ENCODE data around the gene WDR86. TPM values are rescaled to one million over a fixed set of nuclear protein-coding genes. Genes with fewer than 3 reads are reported as not detected.
A peak's percentile ranks its signal among the peaks of the same experiment; 100 is the strongest.

The WDR86 gene
- total and polyA plus RNA-seq, 3 experiments from 2014 or later = 0.55 to 10.4 (median 0.59) TPM

DNA sequence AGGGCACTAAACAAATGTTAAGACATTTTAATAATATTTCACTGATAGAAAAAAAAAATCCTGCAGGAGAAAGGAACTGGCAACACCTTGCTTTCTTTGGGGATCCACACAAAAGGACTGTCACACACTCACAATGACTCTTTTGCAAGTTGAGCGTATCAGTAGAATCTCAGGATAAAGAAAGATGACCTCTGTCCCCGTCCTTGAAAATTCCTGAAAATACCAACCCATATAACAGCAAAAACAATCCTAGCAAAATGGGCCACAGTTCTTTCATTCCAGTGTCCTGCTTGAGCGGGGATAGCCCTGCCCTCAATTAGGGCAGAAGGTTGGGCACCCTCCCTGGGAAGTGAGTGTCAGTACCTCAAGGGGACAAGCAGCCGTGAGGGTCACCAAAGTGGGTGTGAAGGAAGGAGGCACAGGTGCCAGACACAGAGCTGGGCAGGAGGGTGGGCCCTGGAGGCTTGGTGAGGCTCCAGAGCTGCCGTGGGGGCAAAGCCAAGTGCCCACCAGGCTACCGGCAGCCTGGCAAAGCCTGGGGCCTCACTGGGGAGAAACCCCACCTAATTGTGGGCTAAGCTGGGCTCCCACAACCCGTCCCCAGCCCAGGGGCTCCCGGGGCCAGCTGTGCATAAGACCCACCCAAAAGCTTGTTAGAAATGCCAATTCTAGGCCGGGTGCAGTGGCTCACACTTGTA is 2.8 kb downstream of the WDR86 start:
- H3K4me1 ChIP-seq (ENCODE audit: insufficient read depth, low read length) = peaks cover 6% of the 10 kb centered on the region

DNA sequence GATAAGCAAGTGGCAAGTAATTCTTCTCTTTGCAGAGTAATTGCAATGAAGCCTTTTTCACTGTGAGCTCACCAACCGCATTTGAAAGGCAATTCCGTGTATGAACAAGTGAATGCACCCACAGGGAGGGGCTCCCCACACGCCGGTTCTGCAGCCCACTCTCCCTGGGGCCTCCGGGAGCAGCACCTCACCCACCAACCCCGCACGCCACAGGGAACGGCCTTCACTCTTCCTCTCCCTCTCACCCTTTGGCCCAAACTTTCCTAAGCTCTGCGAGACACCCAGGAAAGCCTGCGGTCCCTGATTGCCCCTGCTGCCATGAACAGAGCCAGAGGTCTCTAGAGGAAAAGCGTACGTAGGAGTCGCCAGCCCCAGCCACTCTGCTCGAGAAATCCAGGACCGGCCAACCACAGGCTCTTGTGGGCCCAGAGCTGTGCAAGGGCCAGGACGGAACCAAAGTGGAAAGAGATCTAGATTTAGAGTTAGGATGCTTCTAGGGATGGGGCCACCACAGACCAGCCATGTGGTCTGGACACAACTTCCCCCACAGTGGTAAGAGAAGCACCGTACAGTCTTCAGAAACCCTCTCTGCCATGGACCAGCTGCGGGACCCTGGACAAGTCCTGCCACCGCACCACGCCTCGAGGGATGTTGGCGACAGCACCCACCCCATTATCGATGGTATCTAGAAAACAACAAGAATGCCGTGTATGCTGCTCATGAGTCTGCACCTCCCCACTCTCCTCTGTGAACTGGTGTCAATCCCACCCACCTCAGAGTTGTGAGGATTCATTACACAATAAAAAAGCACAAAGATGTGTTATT is 3.6 kb downstream of the WDR86 start:
- no peaks in the 10 kb centered on the region for H3K36me3 ChIP-seq (ENCODE audit: insufficient read depth, low read length)
- peaks cover 7 to 12% of the 10 kb centered on the region in 2 donors for H3K27me3 Mint-ChIP-seq
- H3K27ac Mint-ChIP-seq = peak overlapping the region; percentile 74 to 99 (median 90)
- DNase-seq = peak in 1 of 5 donors; percentile 29
- H3K4me1 ChIP-seq (ENCODE audit: insufficient read depth, low read length) = peaks cover 6% of the 10 kb centered on the region
- H3K27me3 ChIP-seq (ENCODE audit: insufficient read depth, low read length, poor library complexity, severe bottlenecking) = peaks cover 6% of the 10 kb centered on the region
- H3K4me1 Mint-ChIP-seq = peaks cover 26 to 35% (median 28%) of the 10 kb centered on the region in 3 donors
- ChIA-PET CTCF (interaction anchor here (2.4 kb wide), 1 partner anchor 42 kb away, joined by 9 read pairs; no protein-coding TSS in a partner anchor), POLR2A (no interaction called here)
- no peaks in the 10 kb centered on the region for H3K9me3 ChIP-seq (ENCODE audit: low read length)
- H3K27ac ChIP-seq (ENCODE audit: low read depth, low read length) = no peak overlapping the region
- H3K4me3 Mint-ChIP-seq = peak overlapping the region in 1 of 7 donors; percentile 59
- H3K9me3 Mint-ChIP-seq = no peaks in the 10 kb centered on the region
- H3K36me3 Mint-ChIP-seq = peaks cover 0 to 7% (median 3%) of the 10 kb centered on the region in 3 donors
- H3K4me3 ChIP-seq (ENCODE audit: low read length) = no peak overlapping the region

More for the DNA sequence above, 2.8 kb downstream of the WDR86 start:
- H3K9me3 Mint-ChIP-seq = peaks cover 0 to under 1% (median 0%) of the 10 kb centered on the region in 5 donors
- ChIA-PET POLR2A (no interaction called here), CTCF (interaction anchor here (1.0 to 3.4 kb wide), 4 partner anchors 33 to 42 kb away, joined by 3 to 17 read pairs (median 6); partner anchors contain the start of gene CRYGN)
- peak overlapping the region in 1 of 7 donors; percentile 59 for H3K4me3 Mint-ChIP-seq
- H3K27ac Mint-ChIP-seq = peak overlapping the region; percentile 78 to 99 (median 98)
- peaks cover 30 to 40% (median 31%) of the 10 kb centered on the region in 3 donors for H3K4me1 Mint-ChIP-seq
- H3K9me3 ChIP-seq (ENCODE audit: low read length) = no peaks in the 10 kb centered on the region
- no peak overlapping the region for H3K4me3 ChIP-seq (ENCODE audit: low read length)
- H3K36me3 Mint-ChIP-seq = peaks cover 0 to 10% (median 3%) of the 10 kb centered on the region in 3 donors
- H3K36me3 ChIP-seq (ENCODE audit: insufficient read depth, low read length) = no peaks in the 10 kb centered on the region
- peak in 1 of 5 donors; percentile 30 for DNase-seq
- peaks cover 6% of the 10 kb centered on the region for H3K27me3 ChIP-seq (ENCODE audit: insufficient read depth, low read length, poor library complexity, severe bottlenecking)
- no peak overlapping the region for H3K27ac ChIP-seq (ENCODE audit: low read depth, low read length)
- H3K27me3 Mint-ChIP-seq = peaks cover 13 to 14% of the 10 kb centered on the region in 2 donors

DNA sequence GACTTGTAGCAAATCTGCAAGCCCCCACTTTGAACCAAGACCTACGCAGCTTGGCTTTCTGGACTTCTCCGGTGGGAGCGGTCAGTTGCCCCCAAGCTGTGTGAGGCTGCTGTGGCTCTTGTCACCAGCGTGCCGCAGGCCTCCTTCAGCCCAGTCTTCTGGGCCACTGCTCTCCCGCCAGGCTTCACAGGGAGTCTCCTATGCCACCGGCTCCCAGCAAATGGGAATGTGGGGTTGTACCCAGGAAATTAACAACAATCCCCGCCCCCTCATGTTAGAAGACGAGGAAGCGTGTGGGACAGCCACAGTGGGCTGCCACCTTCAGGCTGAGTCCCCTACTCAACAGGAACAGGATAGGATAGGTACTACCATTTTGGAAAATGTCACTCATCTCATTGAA is 4.2 kb downstream of the WDR86 start:
- H3K27ac ChIP-seq (ENCODE audit: low read depth, low read length) = no peak overlapping the region
- H3K36me3 ChIP-seq (ENCODE audit: insufficient read depth, low read length) = no peaks in the 10 kb centered on the region
- Mint-ChIP-seq H3K36me3 (peaks cover 0 to 3% (median under 1%) of the 10 kb centered on the region in 3 donors), H3K27me3 (peaks cover 5 to 6% of the 10 kb centered on the region in 2 donors), H3K4me1 (peaks cover 20 to 28% (median 21%) of the 10 kb centered on the region in 3 donors), H3K27ac (peak overlapping the region in 6 of 8 donors; percentile 76 to 91 (median 90)), H3K4me3 (no peak overlapping the region), H3K9me3 (no peaks in the 10 kb centered on the region)
- H3K4me3 ChIP-seq (ENCODE audit: low read length) = no peak overlapping the region
- ChIA-PET POLR2A (no interaction called here), CTCF (interaction anchor here (1.2 to 2.4 kb wide), 2 partner anchors 24 to 43 kb away, joined by 3 to 9 read pairs; no protein-coding TSS in a partner anchor)
- no peaks in the 10 kb centered on the region for H3K27me3 ChIP-seq (ENCODE audit: insufficient read depth, low read length, poor library complexity, severe bottlenecking)
- peak in 1 of 5 donors; percentile 30 for DNase-seq
- H3K4me1 ChIP-seq (ENCODE audit: insufficient read depth, low read length) = peaks cover 6% of the 10 kb centered on the region
- no peaks in the 10 kb centered on the region for H3K9me3 ChIP-seq (ENCODE audit: low read length)

DNA sequence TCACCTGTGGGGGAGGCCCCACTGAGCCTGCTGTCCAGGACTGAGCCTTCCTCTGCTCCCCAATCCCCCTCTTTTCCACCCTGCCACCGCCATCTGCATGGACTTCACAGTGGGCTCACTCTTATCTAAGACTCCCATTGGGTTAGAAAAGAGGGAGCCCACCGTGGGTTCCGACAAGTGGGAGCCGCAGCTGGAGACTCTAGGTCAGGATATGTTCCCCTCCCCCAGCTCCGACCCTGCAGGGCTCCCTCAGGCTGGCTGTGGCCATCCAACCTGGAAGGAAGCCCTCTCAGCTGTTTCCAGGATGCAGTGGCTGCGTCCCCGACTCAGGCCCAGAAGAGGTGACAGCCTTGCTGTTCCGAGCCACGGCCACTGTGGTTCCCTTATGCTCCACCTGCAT is 4.8 kb downstream of the WDR86 start:
- CTCF ChIA-PET = interaction anchor here (1.1 to 2.4 kb wide), 3 partner anchors 25 to 44 kb away, joined by 3 to 9 read pairs (median 3); no protein-coding TSS in a partner anchor

DNA sequence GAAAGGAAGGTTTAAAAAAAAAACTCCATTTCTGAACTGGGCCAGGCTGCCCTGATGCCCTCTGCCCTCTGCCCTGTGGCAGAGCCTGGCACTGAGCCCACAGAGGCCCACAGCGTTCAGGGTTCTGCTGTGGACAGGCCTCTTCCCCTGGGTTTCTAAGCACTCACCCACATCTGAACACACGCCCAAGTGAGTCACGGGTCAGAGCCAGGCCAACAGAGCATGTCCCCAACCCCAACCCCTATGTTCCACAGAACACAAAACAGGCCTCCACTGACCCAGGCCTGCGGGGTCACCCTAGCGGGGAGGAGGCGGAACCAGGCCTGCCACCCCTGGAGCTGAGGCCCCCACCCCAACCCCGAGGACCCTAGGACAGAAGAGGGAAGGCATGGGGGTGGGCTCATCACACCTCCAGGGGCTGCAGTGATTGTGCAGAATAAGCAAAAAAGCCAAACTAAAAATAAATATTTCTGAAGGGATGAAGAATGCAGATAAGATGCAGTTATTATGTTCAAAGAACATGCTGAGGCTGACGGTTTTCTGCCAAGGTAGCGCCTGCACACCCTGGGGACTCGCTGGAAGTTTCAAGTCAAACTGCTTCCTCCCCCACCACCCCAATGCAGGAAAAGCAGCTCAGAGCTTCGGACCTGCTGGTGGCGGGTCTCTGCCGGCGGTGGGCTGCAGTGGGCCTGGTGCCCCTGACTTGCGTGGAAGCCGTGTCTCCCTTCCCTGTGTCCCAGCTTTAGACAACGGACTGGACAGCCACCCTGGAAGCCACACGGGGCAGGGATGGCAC is 5.4 kb downstream of the WDR86 start:
- H3K4me1 ChIP-seq (ENCODE audit: insufficient read depth, low read length) = peaks cover 6% of the 10 kb centered on the region
- no peaks in the 10 kb centered on the region for H3K36me3 ChIP-seq (ENCODE audit: insufficient read depth, low read length)
- peak overlapping the region in 7 of 8 donors; percentile 71 to 91 (median 81) for H3K27ac Mint-ChIP-seq
- no peaks in the 10 kb centered on the region for H3K27me3 ChIP-seq (ENCODE audit: insufficient read depth, low read length, poor library complexity, severe bottlenecking)
- POLR2A ChIA-PET = no interaction called here
- no peaks in the 10 kb centered on the region for H3K9me3 ChIP-seq (ENCODE audit: low read length)
- CTCF ChIA-PET = interaction anchor here (1.1 to 2.4 kb wide), 3 partner anchors 25 to 44 kb away, joined by 3 to 9 read pairs (median 3); no protein-coding TSS in a partner anchor
- no peak overlapping the region for H3K4me3 Mint-ChIP-seq
- peaks cover 18 to 24% (median 21%) of the 10 kb centered on the region in 3 donors for H3K4me1 Mint-ChIP-seq
- no peak overlapping the region for H3K4me3 ChIP-seq (ENCODE audit: low read length)
- H3K27ac ChIP-seq (ENCODE audit: low read depth, low read length) = peak overlapping the region; percentile 47
- peaks cover 4 to 5% of the 10 kb centered on the region in 2 donors for H3K27me3 Mint-ChIP-seq
- H3K36me3 Mint-ChIP-seq = peaks cover 0 to 3% (median 0%) of the 10 kb centered on the region in 3 donors
- DNase-seq = peak in 1 of 5 donors; percentile 47
- H3K9me3 Mint-ChIP-seq = no peaks in the 10 kb centered on the region

More for the DNA sequence above, 4.8 kb downstream of the WDR86 start:
- Histone ChIP-seq H3K27me3 (ENCODE audit: insufficient read depth, low read length, poor library complexity, severe bottlenecking) (no peaks in the 10 kb centered on the region), H3K4me3 (ENCODE audit: low read length) (no peak overlapping the region), H3K4me1 (ENCODE audit: insufficient read depth, low read length) (peaks cover 6% of the 10 kb centered on the region), H3K27ac (ENCODE audit: low read depth, low read length) (peak overlapping the region; percentile 47), H3K36me3 (ENCODE audit: insufficient read depth, low read length) (no peaks in the 10 kb centered on the region), H3K9me3 (ENCODE audit: low read length) (no peaks in the 10 kb centered on the region)
- Mint-ChIP-seq H3K9me3 (no peaks in the 10 kb centered on the region), H3K4me1 (peaks cover 18 to 24% (median 21%) of the 10 kb centered on the region in 3 donors), H3K4me3 (no peak overlapping the region), H3K27me3 (peaks cover 4 to 5% of the 10 kb centered on the region in 2 donors), H3K36me3 (peaks cover 0 to 3% (median 0%) of the 10 kb centered on the region in 3 donors), H3K27ac (peak overlapping the region in 7 of 8 donors; percentile 32 to 91 (median 78))
- POLR2A ChIA-PET = no interaction called here
- DNase-seq = peak in 1 of 5 donors; percentile 35

DNA sequence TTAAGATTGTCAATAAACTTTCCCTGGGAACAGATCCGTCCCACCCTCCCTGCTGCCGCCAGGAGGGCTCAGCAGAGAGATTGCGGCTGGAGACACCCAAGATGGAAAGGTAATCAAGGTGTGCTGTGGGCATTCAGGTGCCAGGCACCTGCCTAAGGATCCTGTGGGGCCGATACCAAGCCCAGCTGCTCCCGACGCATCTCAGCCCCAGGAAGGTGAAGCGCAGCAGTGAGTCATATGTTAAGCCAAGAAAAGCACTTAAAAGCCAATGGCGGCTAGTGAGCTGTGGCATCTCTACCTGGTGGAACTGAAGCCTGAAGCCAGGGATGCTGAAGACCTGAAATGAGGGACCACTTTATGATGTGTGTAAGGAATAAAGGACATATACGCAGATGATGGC is 6.1 kb downstream of the WDR86 start:
- H3K27me3 Mint-ChIP-seq = peaks cover 1% of the 10 kb centered on the region in 2 donors
- Histone ChIP-seq H3K27ac (ENCODE audit: low read depth, low read length) (peak overlapping the region; percentile 6), H3K27me3 (ENCODE audit: insufficient read depth, low read length, poor library complexity, severe bottlenecking) (no peaks in the 10 kb centered on the region), H3K4me3 (ENCODE audit: low read length) (no peak overlapping the region), H3K9me3 (ENCODE audit: low read length) (no peaks in the 10 kb centered on the region), H3K36me3 (ENCODE audit: insufficient read depth, low read length) (no peaks in the 10 kb centered on the region), H3K4me1 (ENCODE audit: insufficient read depth, low read length) (peaks cover 5% of the 10 kb centered on the region)
- H3K27ac Mint-ChIP-seq = peak overlapping the region; percentile 52 to 90 (median 72)
- H3K4me3 Mint-ChIP-seq = peak overlapping the region in 2 of 7 donors; percentile 11 to 61
- POLR2A ChIA-PET = no interaction called here
- CTCF ChIA-PET = no interaction called here
- H3K4me1 Mint-ChIP-seq = peaks cover 16 to 19% (median 19%) of the 10 kb centered on the region in 3 donors
- H3K9me3 Mint-ChIP-seq = no peaks in the 10 kb centered on the region
- DNase-seq = peak in 1 of 5 donors; percentile 23
- H3K36me3 Mint-ChIP-seq = peaks cover 0 to 1% (median 0%) of the 10 kb centered on the region in 3 donors
